Activated T-helper 1 cell treated with Interleukin-2 at 50 U/mL for 16 hours (primary cell): ENCODE data around the gene AKR1C3.
"Not testable (repeated sequence)": the region's sequence is repeated elsewhere in the genome, so short reads cannot be mapped to it uniquely, and the experiment has no call there.

ENCODE experiments used
- DNase-seq: peaks from one replicate; pipeline ENCODE4 v3.0.0-alpha.2; 2020; ENCODE audit warnings: low read depth

Gene AKR1C3

DNA sequence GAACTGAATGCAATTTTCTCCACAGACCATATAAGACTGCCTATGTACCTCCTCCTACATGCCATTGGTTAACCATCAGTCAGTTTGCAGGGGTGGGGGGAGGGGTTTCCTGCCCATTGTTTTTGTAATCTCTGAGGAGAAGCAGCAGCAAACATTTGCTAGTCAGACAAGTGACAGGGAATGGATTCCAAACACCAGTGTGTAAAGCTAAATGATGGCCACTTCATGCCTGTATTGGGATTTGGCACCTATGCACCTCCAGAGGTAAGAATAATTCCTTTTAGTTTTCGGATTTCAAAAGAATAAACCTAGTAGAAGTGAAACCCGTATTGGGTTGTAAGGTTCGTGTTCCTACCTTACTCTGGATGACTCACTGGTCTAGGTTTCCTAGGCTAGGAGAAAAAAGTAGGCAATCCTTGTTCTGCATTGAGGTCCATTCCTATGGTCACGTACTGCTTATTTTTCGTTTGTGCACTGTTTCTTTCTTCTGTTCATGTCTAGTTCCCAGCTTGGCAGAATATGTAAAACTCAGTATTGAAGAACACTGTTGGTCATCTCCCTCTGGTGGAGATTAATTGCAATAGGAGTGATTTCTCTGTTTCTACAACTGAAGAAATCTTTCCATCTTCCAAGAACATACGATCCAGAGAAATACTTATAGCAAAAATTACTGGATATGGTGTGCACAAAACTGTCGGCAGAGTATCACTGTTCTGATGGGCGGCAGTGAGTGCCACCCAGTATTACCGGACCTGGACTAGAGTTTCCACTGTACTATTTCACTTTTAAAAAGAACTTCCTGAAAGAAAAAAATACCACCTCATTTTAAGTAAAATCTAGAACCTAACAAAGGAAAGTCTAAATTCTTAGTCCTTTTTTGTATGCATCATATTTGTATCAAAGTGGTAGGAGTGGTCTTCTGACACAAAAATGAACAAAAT, at the start of gene AKR1C3:
Gene AKR1C3, plus strand, starts transcription at position 150 of the 941 bp plus-strand sequence. Its CDS starts 31 bp downstream, at position 181.
- DNase-seq: no peak

DNA sequence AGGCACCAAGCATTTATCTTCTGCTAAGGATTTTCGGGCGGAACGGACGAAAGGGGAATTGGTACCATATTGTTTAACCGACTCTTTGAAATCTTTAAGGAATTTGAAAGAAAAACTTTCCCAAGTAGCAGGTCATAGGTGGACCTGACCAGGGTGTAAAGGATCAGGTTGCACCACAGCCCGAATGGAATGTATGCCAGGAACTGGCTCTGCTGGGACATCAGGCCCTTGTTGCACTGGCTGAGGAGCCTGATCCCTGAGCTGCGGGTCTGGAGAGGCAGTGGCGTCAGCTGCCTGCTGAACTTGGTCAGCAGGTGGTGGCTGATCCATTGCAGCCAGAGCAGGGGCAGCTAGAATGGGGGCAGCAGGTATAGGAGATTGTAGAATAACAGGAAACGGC, 49.1 kb upstream of the AKR1C3 start:
- DNase-seq: no peak

DNA sequence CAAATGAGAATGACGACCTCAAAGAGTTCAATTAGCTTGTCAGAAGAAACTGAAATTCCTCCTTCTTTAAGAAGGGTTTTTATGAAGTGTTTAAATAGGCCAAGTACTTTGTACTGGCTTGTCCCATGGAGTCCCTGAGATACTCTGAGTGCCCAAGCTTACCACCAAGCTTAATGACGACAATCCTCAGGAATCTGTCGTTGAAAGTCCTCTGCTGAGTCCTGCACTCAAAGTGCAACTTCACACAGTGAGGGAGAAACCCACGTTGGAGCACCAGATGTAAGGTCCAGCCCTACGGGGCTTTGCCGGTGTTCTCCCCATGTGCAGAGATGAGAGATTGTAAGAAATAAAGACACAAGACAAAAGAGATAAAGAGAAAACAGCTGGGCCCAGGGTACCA, 47.8 kb upstream of the AKR1C3 start:
- no peak for DNase-seq

DNA sequence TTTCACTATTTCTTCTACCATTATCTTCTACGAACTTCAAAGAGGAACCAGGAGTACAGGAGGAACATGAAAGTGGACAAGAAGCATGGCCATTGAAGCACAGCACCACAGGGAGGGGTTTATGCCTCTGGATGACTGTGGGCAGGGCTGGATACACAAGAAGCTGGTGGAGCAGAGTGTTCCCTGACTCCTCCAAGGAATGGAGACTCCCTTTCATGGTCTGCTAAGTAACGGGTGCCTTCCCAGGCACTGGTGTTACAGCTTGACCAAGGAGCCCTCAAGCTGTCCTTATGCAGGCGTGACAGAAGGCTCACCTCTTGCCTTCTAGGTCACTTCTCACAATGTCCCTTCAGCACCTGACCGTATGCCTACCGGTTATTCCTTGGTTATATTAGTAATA, 47.2 kb upstream of the AKR1C3 start:
- not testable (repeated sequence) for DNase-seq

DNA sequence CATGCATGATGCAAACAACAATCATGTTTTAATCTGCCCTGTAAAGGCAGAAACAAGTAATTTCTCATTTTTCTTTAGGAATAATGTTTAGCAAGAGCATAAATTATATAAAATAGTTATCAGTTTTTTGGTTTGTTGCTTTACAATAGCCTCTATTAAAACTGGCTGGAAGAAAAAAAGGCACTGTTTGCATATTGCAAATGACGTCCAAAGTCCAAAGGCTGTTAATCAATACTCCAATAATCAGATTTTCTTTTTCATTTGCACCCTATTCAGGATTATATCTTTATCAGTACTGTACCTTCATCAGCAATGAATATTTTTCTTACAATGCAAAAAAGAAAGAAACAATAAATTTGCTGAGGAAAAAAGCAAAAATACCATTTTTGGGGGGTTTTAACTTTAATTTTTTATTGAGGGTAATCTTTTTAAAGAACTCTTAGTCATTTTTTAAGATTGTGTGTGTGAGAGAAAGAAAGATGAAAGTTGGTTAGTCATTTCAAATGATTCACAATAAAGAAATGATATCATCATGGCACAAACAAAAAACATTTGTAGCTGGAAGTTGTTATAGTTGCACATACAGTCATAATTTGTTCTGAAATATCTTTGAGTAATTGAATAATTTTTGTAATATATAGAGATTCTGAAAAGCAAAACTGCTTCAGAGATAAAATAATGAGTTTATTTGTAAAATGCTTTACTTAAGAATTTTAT, 46.1 kb upstream of the AKR1C3 start:
- no peak for DNase-seq

DNA sequence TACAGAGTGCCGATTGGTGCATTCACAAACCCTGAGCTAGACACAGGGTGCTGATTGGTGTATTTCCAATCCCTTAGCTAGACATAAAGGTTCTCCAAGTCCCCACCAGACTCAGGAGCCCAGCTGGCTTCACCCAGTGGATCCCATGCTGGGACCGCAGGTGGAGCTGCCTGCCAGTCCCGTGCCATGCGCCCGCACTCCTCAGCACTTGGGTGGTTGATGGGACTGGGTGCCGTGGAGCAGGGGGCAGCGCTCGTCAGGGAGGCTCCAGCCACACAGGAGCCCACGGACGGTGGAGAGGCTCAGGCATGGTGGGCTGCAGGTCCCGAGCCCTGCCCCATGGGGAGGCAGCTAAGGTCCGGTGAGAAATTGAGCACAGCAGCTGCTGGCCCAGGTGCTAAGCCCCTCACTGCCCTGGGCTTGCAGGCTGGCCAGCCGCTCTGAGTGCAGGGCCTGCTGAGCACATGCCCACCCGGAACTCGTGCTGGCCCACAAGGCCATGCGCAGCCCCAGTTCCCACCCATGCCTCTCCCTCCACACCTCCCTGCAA, 41.2 kb upstream of the AKR1C3 start:
- DNase-seq: not testable (repeated sequence)

DNA sequence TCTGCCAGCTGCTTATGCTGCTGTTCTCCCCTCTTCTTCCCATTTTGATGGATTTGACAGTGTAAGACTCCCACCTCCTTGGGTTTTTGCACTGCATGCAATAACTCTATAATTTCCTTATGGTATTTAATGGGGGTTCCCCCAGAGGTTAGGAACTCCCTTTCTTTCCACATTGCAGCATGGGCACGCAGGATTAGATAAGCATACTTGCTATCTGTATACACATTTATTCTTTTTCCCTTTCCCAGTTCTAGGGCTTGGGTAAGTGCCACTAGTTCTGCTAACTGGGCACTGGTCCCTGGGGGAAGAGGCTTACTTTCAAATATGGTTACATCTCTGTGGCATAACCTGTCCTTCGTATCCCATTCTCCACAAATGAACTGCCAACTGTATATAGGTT, 39.4 kb upstream of the AKR1C3 start:
- not testable (repeated sequence) for DNase-seq

DNA sequence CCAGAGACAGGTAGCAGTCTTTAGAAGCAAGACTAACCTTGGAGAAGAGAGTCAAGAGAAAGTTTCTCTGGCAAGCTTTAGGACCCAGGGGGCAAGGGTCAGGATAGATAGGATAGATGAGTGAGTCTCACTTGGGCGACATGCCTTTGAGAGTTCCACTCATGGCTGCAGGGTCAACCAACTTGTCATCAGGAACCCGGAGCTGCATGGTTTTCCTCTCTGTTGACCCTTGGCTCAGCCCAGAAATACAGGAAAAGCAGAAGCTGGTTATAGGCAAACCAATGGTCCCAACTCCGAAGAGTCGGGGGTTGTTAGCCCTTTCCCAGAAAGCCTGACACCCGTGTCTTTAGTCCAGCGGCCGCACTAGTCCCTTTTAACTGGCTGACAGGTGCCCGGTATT, 34.9 kb upstream of the AKR1C3 start:
- not testable (repeated sequence) for DNase-seq

DNA sequence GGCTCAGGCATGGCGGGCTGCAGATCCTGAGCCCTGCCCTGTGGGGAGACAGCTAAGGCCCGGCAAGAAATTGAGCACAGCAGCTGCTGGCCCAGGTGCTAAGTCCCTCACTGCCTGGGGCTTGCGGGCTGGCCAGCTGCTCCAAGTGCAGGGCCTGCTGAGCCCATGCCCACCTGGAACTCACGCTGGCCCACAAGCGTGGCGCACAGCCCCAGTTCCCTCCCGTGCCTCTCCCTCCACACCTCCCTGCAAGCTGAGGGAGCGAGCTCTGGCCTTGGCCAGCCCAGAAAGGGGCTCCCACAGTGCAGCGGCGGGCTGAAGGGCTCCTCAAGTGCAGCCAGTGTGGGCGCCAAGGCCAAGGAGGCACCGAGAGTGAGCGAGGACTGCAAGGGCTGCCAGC, 33.4 kb upstream of the AKR1C3 start:
- not testable (repeated sequence) for DNase-seq

DNA sequence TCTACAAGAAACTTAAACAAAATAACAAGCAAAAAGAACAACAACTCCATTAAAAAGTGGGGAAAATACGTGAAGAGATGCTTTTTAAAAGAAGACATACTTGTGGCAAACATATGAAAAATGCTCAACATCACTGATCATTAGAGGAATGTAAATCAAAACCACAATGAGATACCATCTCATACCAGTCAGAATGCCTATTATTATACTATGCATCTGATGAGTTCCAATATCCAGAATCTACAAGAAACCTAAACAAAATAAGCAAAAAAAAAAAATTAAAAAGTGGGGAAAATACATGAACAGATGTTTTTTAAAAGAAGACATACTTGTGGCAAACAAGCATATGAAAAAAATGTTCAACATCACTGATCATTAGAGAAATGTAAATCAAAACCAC, 29.6 kb upstream of the AKR1C3 start:
- DNase-seq: no peak

DNA sequence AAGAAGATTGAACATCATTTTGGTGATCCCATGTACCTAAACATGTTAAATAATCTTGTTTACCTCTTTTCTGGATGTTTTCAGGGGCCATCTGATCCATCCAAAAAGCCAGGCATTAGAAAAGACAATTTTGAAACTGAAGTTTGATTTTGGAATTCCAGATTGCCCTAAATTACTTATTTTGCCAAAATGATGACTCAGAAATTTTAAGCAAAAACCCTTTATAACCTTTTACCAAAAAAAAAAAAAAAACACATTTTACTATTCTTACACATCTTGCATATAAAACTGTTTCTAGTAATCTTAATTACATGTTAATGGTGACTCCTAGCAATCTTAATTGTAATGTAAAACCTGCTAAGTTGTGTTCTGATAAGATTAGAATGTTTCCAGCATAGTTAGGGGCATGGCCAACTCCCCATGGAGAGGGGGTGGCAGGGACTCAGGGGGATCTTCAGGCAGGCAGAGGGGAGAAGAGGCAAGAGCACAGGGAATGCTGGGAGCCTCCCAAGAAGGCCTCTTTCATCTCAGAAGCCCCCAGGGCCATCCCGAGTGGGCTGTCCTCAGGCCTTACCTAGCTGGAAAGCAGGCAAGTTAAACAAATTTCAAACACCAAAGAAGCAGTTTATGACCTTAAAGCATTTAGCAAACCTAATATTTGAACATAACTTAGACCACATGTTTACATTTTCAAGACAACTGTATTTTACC, 25.8 kb upstream of the AKR1C3 start:
- no peak for DNase-seq

DNA sequence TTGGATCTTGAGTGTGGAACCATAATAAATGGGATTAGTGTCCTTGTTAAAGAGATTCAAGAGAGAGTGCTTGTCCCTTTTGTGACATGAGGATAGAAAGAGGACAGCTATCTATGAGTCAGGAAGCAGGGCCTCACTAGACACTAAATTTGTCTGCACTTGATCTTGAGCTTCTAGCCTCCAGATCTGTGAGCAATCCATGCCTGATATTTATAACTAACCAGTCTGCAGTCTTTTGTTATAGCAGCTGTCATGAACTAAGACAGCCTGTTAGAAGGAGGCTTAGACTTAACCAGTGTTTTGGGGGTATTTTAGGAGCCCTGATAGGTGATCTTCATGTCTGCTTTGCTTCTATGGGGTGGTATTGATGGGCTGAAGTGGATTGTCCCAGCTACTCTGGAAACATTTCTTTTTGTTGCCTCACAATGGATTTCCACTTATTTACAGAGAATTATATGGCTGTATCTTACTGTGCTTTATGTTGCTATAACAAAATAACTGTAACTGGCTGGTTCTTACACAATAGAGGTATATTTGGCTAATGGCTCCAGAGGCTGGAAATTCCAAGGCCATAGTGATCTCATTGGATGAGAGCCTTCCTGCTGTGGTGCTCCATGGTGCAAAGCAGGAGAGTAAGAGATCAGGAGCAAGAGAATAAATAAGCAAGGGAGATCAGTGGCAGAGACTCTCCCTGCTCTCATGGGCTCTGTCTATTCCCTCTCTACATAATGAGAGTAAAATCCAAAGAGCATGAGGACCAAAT, 23.4 kb upstream of the AKR1C3 start:
- DNase-seq: no peak

DNA sequence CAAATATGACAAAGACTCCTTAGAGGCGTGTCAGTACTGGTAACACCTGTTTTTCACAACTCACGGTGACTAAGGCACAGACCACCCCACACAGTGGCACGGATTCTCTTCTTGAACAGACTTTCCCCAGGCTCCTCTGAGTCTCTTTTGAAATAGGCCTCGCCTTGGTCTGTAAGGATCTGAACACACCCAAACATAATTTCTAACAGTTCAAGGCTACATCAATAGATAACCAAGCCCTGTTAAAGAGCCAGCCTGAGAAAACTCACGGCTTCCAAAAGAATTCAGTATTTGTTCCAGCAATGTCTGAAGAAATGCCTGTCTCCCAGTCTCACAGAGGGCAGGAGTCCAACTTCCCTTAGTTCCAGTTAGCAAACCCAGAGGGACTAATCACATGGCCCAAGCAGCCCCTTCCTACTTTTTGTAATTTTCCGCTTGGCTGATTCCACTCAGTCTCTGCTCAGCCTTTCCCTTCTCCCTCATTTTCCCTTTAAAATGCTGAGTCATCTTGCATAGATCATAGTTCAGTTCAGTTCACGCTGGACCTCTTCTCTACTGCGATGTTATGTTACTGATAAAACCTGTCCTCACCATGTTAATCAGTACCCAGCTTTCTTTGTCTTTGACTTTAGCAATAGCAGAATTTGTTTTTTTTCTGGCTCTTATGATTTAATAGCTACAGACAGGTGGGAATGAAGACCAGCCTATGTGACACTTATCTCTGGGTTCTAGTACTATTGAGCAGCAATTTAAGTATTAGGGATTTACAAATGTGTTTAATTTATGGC, 22.6 kb upstream of the AKR1C3 start:
- no peak for DNase-seq

DNA sequence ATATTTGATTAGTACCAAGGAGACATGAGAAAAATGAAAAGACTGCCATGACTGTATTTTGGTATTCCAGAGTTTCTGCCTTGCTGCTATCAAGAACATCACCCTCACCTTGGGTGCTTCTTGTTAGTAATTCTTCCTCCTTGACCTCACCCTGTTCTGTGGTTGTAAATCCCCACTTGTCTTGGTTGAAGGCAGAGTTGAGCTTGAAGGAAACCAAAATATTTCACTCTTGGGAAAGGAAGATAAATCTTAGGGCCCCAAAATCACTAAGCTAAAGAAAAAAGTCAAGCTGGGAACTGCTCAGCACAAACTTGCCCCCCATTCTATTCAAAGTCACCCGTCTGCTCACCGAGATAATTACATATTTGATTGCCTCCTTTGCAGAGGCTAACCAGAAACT, 20.6 kb upstream of the AKR1C3 start:
- no peak for DNase-seq

DNA sequence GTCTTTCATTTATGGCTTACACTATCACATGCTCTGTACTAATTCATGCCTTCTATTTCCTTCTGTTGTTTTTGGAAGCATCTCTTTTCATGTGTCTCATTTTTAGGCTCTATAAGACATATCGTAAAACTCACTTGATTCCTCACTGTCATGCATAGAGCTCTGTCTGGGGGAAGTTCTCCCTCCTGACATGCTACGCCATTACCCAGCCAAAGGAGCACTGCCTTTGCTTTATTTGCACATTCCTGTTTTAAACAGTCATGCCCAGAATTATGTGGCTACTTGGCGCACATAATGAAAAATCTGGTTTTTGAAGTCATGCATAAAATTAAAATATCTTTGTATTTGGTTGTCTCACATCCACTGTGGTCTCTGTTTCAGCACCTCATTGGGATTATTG, 17.6 kb upstream of the AKR1C3 start:
- no peak for DNase-seq

DNA sequence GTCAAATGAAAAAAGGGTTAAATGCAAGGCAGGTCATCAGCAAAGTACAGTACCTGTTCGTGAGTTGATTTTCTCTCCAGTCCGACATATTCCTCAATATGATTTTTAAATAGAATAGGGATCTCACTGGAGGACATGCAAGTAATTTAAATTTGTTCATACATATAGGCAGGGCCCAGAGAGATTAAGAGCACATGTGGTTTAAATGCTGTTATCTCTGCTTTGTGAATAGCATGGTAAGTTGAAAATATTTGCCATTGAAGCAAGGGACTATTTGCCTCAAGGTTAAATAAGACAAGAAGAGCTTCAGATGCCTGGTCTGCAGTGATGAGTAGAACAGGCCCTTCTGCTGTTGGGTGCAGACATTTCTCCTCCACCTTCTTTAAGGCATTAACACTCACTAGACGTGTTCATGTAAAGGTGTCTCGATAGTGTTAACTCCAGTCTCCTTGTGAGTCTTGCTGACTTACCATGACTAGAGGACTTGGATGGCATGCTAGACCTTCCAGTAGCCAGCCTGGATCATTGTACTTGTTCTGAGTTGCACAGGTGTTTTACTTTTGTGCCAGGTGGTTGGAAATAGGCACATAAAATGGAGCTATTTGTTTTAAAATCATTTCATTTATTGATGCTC, 15.6 kb upstream of the AKR1C3 start:
- no peak for DNase-seq

DNA sequence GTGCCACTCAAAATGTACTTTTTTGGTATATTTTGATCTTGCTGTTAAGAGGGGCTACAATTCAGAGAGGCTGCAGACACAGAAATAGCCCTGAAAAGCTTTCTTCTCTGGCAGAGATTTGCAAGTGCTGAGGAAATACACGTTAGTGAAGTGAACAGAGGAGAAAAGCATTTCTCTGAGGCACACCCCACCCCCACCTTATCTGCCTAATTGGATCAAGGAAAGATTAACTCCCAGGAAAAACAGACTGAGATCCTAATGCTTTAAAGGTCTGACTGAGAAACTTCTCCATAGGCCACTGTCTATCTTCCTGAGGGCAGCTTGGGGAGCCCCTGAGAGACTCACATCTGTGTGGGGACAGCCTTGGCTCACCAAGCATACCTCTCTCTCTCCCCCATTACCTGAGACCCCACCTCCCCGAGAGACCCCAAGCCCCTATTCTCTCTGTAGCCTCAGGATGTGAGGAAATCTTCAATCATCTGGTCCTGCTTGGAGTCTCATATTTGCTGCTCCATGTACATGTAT, 14.8 kb upstream of the AKR1C3 start:
- no peak for DNase-seq

DNA sequence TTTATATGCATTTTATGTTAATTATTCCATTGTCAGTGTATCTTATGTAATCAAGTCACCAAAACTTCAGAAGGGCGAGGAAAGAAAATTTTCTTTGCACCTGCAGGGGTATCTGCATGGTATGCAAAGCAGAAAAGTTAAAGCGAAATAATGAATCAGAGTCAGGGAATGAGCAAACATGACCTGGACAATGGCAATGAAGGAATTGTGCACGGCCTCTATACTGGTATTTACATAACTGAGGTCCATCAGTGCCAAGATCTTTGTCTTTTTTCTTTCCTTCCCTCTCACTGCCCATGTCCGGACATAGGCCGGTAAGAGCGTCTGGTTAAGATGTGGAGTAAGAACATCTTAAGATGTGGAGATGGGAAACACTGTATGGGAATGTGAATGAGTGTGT, 14.4 kb upstream of the AKR1C3 start:
- no peak for DNase-seq

DNA sequence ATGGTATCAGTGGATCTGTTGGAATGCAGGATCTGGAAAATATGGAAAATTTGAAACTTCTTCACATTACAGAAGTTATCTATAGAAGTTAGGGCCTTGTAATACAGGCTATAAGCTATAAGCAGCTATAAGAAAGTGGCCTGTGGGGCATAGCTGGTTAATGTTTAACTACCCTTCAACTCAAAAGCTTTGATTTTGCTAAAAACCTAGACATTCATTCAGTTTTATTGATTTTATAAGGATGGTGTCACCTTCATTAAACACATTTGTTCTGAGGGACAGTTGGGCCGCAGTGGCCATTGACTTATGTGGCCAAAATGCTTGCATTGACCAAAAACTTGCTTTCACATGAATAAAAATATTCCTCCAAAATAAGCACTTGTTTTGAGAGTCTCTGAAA, 13.1 kb upstream of the AKR1C3 start:
- DNase-seq: no peak

DNA sequence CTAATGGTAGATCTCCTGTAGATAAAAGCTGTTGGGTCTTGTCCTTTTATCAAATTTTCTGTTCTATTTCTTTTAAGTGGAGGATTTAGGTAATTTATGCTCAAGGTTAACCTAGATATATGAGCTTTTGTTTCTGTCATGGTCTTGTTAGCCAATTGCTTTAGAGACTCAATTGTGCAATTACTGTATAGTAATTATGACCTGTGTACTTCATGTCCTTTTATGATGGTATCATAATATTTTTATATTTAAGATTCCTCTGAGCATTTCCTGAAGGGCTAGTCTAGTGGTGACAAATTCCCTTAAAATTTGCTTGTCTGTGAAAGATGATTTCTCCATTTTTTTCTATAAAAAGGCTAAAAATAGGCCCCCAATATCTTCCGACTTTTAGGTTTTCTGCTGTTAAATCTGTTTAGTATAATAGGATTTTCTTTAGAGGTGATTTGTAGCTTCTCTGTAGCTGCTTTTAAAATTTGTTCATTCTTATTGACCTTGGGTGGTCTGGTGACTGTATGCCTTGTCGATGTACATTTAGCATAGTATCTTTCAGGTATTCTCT, 5.4 kb upstream of the AKR1C3 start:
- DNase-seq: no peak
